ENCODE measurements around the gene CACNA1G.

CACNA1G gene

DNA sequence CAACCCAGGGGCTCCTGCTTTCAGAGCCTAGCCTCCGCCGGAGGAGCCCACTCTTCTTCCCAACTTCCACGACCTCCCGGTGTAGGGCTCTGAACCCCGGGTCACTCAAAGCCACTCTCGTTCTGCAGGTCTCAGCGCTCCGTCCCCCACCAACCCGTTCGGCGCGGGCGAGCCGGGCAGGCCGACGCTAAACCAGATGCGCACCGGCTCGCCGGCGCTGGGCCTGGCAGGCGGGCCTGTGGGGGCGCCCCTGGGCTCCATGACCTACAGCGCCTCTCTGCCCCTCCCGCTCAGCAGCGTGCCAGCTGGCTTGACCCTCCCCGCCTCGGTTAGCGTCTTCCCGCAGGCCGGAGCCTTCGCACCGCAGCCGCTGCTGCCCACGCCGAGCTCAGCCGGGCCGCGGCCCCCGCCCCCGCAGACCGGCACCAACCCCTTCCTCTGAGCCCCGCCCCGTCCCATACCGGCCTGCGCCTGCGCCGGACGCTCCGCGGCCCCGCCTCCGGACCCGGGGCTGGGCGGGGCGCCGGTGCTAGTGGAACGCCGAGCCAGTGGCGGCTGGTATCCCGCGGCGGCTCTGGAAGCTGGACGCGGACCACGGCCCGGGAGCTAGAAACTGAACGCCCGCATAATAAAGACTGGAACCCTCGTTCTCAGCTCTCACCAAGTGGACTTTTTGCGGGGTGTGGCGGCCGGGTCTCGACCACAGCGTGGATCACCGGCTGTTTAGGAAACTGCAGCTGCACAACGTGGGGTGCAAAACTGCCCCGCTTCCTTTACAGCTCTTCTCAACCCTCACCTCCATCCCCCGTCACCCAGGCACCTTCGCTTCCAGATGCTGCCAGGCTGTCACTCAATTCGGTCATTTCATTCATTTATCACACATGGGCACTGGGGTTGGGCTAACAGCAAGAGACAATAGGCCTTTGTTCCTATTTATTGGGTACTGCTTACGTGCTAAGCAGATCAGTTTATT is 18.5 kb upstream of the CACNA1G start:
- TF ChIP-seq, protein P1, sequence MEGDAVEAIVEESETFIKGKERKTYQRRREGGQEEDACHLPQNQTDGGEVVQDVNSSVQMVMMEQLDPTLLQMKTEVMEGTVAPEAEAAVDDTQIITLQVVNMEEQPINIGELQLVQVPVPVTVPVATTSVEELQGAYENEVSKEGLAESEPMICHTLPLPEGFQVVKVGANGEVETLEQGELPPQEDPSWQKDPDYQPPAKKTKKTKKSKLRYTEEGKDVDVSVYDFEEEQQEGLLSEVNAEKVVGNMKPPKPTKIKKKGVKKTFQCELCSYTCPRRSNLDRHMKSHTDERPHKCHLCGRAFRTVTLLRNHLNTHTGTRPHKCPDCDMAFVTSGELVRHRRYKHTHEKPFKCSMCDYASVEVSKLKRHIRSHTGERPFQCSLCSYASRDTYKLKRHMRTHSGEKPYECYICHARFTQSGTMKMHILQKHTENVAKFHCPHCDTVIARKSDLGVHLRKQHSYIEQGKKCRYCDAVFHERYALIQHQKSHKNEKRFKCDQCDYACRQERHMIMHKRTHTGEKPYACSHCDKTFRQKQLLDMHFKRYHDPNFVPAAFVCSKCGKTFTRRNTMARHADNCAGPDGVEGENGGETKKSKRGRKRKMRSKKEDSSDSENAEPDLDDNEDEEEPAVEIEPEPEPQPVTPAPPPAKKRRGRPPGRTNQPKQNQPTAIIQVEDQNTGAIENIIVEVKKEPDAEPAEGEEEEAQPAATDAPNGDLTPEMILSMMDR (conservative IDR thresholded peaks at IDR 0.05; ENCODE audit: low read length): peak; percentile 22
- peak; percentile 67 for DNase-seq (ENCODE audit: low read depth)
- H3K4me3 ChIP-seq (ENCODE audit: low read length): peak overlapping the region; percentile 65

DNA sequence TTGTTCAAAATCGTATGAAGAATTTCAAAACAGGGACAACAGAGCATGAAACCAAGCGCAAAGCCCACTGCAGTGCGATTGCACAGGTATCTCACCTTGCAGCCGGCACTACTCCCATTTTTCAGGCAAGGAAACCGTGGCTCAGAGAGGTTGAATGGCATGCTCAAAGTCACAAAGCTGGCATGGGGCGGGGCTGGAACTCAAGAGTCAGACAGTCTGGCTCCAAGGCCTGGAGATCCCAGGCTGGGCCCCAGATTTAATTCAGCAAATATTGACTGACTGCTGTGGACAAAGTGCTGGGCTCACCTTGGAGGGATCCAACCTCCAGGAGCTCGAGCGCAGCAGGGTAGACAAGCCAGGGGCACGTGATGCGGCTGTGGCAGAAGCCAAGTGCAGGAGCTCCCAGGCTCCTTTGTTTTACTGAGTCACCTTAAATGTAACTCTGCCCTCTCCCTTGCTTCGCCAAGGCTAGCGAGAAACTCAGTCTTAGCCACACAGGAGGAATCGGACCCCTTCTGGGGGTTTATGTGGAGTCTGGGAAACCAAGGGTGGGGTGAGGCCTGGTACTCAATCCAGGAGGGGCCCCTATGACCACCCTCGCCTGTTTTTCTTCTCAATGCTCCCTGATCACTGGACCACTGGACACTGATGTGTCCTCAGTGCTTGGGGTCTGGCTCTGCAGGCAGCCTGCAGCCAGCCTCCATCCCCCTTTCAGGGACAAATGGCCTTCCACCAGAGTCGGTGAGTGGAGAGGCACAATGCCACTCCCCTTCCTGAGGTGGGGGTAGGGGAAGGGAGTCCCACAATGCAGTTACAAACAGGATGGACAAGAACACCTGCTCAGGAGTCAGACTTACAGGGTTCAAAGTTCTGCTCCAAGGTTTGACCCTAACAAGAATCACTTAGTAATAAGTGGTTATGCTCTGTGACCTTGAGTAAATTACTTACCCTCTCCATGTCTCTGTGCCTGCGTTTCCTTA is 17.4 kb upstream of the CACNA1G start:
- TF ChIP-seq, protein P1 (conservative IDR thresholded peaks at IDR 0.05; ENCODE audit: low read length): no peak
- no peak for DNase-seq (ENCODE audit: low read depth)

DNA sequence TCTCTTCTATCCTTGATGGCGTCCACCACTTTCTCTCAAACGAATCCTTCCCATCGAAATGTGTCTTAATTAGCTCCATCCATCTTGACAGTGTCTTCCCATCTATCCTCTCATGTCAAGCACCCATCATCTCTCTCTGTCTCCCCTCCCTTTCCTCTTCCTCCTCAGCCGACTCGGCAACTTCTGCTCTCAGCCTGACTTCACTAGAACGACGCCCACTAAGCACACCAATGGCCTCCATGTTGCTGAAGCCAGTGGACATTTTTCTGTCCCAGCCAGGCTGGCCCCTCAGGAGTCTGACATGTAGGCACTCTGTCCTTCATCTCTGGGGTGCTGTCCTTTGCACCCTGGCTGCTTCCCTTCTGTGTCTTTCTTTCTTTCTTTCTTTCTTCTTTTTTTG is 16.0 kb upstream of the CACNA1G start:
- no peak for DNase-seq (ENCODE audit: low read depth)
- TF ChIP-seq, protein P1 (conservative IDR thresholded peaks at IDR 0.05; ENCODE audit: low read length): no peak
- H3K4me3 ChIP-seq (ENCODE audit: low read length): no peak overlapping the region

More for the DNA sequence above, 17.4 kb upstream of the CACNA1G start:
- H3K4me3 ChIP-seq (ENCODE audit: low read length): no peak overlapping the region

DNA sequence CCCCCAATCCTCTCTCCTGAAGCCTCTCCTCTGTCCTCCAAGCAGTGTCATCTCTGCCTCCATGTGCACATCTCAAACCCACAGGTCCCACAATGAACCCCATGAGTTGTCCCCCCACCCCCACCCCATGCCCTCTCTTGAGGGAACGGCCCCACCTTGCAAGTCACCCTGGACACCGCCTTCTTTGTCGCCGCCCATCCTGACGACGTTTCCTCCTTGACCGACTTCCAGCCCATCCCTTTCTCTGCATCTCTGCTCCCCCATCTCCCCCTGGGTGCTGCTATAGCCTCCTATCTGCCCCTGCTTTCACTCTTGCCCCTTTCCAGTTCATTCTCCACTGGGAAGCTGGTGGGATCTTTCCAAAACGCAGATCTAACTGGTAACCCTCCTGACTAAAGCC is 15.2 kb upstream of the CACNA1G start:
- DNase-seq (ENCODE audit: low read depth): no peak
- TF ChIP-seq, protein P1 (conservative IDR thresholded peaks at IDR 0.05; ENCODE audit: low read length): no peak
- no peak overlapping the region for H3K4me3 ChIP-seq (ENCODE audit: low read length)

DNA sequence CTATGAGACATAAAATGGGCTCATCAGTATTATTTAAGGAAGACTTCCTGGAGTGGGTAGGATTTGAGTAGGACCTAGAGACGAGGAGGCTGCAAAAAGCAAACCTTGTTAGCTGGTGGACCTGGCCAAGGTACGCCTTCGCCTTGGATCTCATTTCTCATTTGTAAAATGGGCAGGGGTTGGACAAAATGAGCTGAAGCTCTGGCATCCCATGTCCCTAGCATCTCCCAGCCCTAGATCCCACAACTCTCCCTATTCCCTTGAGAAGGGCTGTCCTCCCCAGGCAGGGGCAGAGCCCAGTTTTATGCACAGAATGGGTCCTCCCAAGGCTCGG is 13.8 kb upstream of the CACNA1G start:
- no peak for DNase-seq (ENCODE audit: low read depth)
- TF ChIP-seq, protein P1 (conservative IDR thresholded peaks at IDR 0.05; ENCODE audit: low read length): no peak
- H3K4me3 ChIP-seq (ENCODE audit: low read length): 0 out of 2 replicates have a peak overlapping the region, but pooled peaks have one; percentile 22

DNA sequence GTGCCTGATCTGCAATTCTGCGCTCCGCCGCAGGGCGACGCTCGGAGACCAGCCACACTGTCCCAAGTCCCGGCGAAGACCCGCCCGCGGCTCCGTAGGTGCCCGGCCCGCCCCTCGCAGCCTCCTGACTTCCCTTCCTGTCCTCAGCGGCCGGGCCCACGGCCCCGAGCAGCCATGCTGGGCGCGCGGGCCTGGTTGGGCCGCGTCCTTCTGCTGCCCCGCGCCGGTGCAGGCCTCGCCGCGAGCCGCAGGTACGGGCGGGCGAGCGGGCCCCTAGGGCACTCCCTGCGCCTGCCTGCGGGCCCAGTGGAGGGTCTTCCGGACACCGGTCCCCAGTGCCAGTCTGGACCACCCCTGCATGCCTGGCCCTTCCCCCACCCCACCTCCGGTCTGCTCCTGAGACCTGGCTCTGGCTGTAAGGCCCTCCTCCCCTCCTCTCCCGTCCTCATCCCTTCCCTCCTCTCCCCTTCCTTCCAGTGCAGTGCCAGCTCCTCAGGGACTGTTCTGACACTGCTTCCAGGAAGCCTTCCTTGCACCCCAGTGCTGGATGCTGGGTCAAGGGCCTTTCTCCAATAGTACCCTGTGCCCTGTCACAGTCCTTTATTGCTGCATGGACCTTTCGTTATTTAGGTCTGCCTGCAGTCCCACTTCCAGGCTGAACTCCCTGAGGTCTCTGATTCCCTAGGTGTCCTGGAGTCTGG is 13.3 kb upstream of the CACNA1G start, which contains the start of gene SPATA20:
Gene SPATA20 (plus strand): TSS at position 140 of the 701 bp plus-strand sequence. CDS start 35 bp downstream, at position 175.
- H3K4me3 ChIP-seq (ENCODE audit: low read length): peak within 1 kb of the TSS; percentile 71
- DNase-seq (ENCODE audit: low read depth): peak; percentile 90
- TF ChIP-seq, protein P1 (conservative IDR thresholded peaks at IDR 0.05; ENCODE audit: low read length): peak; percentile 82
